SK-MEL-5 (cell line): Measurements from ENCODE around the gene GNG10. TPM values are rescaled to one million over a fixed set of nuclear protein-coding genes. Genes with fewer than 3 reads are reported as not detected.
"Not testable (repeated sequence)": the region's sequence is repeated elsewhere in the genome, so short reads cannot be mapped to it uniquely, and the experiment has no call there.

Experiments
- DNase-seq: peaks from one replicate; pipeline ENCODE4 v3.0.0-alpha.2; 2016; ENCODE audit warnings: low read depth, low spot score
- in situ Hi-C: cut with HindIII; loops from 2 replicates; pipeline ENCODE4 v1.10.0; 2016; ENCODE audit warnings: low sequenced_read_pairs, high pct_unique_total_duplicates, low pct_unique_long_range_greater_than_20kb
- total RNA-seq: library from RNA; depleted of rRNA; stranded (reverse); fragments of >200 nt; shearing (Covaris generic); gene quantifications from 2 replicates; pipeline ENCODE4 v1.2.3, GENCODE V29; 2014

The GNG10 gene
- total RNA-seq, 1 experiment from 2014 or later, result 107 TPM

DNA sequence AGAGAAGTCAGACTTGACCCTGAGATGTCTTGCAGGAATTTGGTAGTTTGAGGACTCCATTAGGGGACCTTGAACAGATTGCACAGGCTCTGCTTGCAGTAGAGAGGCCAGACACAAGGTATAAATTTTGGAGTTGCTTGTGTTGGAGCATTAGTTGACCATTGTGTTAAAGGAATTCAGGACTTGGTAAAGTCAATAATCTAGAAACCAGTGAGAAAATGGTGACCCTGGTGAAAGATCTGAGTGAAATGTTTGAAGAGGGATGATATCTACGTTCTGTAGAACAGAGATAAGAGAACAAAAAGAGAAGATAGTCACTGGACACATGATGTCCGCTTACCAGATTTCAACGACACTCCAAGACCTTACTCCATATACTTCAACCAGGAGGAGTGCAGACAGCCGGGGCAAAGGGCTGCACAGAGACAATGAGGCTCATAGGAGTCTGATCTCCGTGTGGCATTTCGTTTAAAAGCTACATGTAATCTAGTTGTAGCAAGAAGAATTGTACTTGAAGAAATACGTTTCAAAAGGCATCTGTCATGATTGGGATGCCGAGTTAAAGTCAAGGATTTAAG, 17.1 kb upstream of the GNG10 start:
- in situ Hi-C loops, result no loop called here
- no peak for DNase-seq

DNA sequence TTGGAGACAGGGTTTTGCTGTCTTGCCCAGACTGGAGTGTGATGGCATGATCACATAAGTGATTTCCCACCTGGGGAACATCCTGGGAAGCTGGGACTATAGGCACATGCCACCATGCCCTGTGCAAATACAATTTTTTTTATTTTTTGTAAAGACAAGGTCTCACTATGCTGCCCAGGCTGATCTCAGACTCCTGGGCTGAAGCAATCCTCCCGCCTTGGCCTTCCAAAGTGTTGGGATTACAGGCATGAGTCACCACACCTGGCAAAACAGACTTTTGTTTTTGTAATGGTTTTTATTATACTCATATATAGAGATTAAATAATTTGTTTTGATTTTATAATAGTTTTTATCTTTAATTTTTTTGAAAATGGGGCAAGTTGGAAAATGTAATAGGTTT, 15.6 kb upstream of the GNG10 start:
- in situ Hi-C loops, result no loop called here
- DNase-seq, result no peak

DNA sequence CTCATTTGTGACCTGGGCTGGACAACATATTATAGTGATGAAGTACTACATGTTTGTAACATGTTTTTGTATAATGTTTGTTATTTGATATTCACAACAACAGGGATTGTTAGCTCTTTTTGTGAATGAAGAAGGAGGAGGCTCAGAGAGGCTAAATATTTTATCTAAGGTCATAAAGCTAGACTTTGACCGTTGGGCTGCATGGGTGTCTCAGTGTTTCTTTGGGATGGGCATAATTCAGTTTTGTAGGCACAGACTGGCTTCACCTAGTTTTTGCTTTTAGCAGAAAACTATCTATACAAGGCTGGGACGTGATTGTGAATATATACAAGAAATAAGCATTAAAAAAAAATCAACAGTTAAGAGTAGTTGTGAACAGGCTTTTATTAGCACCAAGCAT, 15.0 kb upstream of the GNG10 start:
- no peak for DNase-seq
- in situ Hi-C loops, result no loop called here

DNA sequence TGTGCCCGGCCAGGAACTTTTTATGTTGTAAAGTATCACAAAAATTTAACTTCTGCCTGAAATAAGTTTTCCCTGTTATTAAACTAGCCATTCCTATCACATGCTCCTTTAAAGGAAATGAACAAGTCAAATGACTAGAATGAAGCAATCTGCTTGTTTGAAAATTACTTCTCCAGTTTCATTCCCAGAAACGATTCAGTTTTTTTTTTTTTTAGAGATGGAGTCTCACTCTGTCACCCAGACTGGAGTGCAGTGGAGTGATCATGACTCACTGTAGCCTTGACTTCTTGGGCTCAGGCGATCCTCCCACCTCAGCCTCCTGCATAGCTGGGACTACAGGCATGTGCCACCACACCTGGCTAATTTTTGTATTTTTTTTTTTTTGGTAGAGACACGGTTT, 13.3 kb upstream of the GNG10 start:
- in situ Hi-C loops, result no loop called here
- DNase-seq, result peak; percentile 47

DNA sequence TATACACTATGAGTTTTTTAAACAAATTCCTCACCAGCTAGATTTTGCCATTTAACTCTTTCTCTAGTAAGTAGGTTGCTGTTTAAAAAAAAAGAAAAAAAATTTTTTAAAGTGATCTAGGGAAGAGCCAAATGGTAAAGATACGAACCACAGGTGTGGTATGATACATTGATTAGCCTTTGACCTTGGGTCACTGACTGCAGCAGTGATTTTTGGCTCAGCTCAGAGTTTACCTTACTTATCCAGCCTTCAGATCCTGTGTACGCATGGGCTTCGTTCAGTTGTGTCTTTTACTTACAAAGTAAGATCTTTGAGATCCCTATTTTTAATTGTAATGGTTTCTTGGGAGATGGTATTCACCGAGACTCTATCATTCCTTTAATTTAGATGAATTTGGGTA, 12.4 kb upstream of the GNG10 start:
- in situ Hi-C loops, result no loop called here
- DNase-seq, result no peak

DNA sequence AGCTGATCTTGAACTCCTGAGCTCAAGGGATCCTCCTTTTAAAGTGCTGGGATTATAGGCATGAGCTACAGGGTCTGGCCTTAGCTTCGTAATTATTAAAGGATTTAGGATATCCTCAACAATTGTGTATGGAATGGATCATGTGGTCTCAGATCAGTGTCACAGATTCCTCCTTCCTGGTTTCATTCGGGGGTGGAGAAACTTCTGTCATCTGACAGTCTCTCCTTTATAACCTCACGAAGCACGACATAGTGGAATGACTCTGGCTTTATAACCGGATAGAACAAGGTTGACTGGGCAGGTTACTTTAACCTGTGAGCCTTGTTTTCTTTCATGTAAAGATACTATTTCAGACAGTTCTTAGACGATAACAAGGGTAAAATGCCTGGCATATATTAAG, 4.4 kb upstream of the GNG10 start:
- peak; percentile 73 for DNase-seq
- in situ Hi-C loops, result no loop called here

DNA sequence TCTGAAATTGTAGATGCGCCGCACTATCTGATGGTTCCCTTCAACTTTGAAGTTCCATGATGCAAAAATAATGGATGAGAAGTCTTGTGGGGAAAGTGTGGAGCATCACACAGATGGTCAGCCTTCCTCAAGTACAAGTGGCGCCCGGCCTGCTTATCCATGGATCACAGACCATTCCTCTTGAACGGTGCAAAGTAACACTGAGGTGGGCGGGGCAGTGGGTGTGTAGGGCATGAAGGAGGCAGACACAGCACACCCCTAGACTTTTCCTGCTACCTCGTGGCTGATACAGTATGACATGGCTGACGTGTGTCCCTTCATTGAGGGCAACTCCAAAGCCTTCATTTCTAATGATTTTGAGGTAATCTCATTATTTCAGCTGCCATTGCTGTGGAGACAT, 2.5 kb upstream of the GNG10 start:
- DNase-seq, result no peak
- in situ Hi-C loops, result no loop called here

DNA sequence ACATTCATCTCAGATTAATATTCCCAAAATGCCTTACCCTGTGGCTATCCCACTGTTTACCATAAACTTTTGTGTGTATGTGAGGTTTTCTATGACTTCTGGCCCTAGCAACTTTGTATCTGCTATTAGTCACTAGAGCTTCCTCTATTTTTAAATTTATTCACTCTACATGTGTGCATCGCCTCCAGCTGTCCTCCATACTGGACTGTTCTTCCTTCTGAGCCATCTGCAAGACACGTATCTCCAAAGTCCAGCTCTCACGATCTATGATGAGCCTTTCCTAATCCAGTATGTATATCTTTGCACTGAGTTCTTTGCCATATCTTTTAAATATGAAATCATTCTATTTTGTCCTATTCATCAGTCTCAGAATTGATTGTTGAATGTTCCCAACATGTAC, 1.7 kb upstream of the GNG10 start:
- in situ Hi-C loops, result no loop called here
- no peak for DNase-seq

DNA sequence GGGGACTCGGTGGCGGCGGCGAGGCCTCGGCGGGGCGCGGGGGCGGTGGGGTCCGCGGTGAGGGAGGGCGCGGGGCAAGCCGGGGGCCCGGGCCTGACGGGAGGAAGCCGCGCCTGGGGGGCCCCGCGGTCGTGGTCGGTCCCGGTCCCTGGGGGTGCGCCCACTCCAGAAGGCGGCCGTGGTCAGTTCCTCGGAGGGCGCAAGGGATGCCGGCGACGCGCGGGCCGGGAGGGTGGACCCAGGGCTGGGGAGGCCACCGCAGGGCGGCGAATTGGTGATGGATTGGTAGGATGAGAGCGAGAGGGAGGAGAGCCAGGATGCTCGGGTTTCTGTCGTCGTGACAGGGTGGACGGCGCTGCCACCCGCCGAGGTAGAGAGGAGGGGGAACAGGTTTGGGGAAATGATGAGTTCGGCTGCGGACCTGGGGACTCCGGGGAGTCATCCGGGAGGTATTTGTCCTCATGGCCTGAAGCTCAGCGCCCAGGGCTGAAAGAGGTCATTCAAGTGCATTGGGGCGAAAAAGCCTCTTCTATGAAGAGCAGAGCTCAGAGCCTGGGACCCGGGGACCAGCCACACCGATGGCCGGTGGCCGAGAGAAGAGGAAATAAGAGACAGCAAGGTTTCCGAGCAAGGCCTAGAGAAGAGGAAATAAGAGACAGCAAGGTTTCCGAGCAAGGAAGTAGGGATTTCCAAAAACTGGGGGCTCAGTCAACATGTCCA, 557 bp downstream of the GNG10 start:
- in situ Hi-C loops, result no loop called here

DNA sequence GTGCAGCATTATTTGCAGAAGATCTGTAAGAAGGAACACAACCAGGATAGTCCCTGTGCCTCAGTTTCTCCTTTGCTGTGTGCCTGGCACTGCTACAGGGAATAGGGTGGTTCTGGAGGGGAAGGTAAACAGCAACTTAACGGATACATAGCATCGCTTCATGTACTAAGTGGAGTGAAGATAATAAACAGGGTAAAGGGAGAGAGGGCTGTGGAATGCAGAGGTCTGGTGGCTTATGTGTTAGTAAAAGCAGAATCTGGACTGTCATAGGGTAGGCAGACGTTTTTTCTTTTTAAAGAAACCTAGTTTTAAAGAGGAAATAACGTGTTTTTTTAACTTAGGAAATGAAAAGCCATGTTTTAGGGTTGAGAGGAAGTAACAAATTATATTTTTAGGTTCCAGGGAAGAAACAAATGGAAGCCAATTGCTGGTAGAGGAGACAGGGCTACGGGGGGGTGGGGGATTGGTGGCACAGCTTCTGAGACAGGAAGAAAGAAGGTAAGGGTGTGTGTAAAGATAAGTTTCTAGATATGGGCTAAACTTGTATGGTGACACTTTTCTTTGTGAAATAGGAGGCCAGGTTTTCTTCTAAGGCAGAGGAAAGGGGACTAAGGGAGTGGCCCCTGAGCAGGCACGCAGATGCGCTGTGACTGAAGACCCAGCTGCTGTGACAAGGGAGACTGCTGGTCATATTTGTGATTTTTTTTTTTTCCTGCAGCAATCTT, 1.3 kb downstream of the GNG10 start:
- in situ Hi-C loops, result no loop called here
- no peak for DNase-seq

More for the DNA sequence above, 557 bp downstream of the GNG10 start:
- peak; percentile 11 for DNase-seq

DNA sequence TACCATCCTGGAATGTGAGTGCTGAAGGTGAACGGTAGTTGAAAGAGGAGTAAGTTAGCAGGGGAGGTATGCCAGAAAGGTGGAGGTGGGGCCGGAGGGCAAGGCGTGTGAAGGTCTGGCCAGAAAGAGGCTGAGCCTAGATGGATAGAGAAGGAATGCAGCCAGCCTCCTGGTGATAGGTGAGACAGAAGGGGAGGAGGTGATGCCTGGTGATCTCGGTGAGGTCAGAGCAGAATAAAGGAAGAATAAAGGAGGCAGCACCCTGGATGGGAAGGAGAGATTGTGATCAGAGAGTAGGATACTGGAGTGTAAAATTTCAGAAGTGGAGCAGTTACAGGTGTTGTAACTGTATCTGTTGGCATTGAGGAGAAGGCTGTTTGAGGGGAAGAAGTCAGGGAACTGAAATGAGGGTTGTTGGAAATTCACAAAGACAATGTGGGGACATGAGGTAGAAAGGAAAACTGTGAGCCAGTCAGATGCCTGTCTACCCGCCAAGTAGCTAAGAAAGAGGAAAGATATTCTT, 2.0 kb downstream of the GNG10 start:
- no peak for DNase-seq
- in situ Hi-C loops, result no loop called here

DNA sequence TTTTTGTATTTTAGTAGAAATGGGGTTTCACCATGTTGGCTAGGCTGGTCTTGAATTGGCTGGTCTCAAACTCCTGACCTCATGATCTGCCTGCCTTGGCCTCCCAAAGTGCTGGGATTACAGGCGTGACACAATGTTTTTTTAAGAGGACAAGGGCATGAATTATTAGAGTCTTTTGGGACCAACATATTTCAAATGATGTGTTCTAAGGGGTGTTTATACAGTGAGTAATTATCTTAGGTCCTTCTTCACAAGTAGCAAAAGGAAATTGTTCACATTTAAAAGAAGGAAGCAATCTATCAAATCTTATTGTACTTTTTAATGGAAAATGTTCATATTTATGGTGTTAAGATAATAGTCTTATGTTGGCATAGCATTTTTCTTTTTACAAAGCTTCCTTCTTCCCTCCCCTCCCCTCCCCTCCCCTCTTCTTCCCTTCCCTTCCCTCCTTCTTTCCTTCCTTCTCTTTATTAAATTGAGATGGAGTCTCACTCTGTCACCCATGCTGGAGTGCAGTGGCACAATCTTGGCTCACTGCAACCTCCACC, 6.7 kb downstream of the GNG10 start:
- in situ Hi-C loops, result no loop called here
- DNase-seq, result no peak

DNA sequence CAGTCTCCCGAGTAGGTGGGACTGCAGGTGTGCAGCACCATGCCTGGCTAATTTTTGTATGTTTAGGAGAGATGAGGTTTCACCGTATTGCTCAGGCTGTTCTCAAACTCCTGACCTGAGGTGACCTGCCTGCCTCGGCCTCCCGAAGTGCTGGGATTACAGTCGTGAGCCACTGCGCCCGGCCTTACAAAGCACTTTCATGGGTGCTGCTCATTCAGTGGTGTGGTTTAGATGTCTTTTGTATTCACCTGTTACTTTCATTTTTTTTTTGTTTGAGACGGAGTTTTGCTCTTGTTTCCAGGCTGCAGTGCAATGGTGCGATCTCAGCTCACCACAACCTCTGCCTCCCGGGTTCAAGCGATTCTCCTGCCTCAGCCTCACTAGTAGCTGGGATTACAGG, 7.2 kb downstream of the GNG10 start:
- DNase-seq, in situ Hi-C loops: not testable (repeated sequence)

DNA sequence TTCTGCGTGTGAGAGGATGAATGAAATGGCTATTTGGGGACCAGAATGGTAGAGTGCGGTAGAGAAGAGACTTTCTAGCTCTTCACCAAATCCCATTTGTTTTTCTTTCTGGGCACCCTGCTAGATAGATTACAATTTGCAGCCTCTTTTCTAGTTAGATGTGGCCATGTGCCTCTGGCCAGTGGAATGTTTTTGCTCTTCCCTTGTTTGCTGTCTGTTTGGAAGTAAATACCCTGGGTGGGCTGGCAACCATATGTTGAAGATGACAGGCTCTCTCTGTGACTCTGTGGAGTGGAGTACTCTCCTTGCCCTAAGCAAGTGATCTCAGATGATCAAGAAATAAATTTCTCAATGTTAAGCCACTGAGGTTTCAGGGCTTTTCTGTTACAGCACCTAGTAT, 12.9 kb downstream of the GNG10 start:
- DNase-seq, result no peak
- in situ Hi-C loops, result no loop called here

DNA sequence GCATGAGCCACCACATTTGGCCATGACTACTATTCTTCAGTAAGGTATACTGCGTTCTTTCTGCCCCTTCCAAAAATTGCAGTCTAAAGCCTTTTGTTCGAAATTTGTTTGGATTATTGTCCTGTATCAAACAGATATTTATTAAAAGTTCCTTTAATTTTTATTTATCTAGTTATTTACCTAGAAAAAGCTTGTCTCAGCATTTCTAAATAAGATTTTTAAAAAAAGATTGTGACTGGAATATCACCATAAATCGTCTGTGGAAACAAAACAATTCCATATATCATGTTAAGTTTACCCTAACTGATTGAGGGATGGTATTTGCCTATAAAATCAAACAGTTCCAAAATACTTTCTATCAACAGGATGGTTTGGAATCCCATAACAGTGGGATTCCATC, 14.7 kb downstream of the GNG10 start:
- no peak for DNase-seq
- in situ Hi-C loops, result loop anchor here (25.0 kb wide), 1 partner anchor 89 kb away; the partner anchor contains the start of gene PTGR1

DNA sequence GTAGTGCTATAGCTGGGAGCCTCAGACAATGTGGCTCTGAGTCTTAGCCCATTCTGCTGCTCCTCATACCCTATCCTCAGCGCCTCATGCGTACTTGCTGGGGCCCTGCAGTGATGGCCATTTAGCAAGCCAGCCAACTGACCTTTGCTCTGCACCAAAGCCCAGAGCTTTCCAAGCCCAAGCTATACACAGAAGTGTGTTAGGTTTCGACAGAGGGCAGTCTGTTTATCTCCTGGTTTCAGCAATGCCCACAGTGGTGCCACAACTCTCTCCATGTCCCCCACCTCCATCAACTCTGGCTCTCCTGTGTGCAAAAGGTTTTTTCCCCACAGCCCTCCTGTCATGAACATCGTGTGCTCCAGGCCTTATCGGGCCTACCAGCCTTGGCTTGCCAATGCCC, 16.9 kb downstream of the GNG10 start:
- in situ Hi-C loops, result loop anchor here (25.0 kb wide), 1 partner anchor 91 kb away; the partner anchor contains the start of gene PTGR1
- DNase-seq, result no peak

DNA sequence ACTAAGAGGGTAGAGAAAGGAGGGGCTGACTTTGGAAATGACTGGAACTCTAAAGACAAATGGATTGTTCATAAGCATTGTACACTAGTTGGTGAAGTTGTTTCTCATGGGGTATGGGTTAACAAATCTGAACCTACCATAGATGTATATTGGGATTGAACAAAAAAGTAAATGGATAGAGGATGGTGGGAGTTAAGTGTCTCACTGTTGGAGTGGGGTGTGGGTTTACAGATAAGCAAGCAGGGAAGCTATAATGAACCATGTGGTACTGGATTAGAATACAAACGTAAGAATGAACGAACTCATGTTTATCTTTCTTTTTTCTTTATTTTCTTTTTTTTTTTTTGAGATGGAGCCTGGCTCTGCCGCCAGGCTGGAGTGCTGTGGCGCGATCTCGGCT, 17.8 kb downstream of the GNG10 start:
- DNase-seq, result no peak
- in situ Hi-C loops, result loop anchor here (25.0 kb wide), 1 partner anchor 92 kb away; the partner anchor contains the start of gene PTGR1

DNA sequence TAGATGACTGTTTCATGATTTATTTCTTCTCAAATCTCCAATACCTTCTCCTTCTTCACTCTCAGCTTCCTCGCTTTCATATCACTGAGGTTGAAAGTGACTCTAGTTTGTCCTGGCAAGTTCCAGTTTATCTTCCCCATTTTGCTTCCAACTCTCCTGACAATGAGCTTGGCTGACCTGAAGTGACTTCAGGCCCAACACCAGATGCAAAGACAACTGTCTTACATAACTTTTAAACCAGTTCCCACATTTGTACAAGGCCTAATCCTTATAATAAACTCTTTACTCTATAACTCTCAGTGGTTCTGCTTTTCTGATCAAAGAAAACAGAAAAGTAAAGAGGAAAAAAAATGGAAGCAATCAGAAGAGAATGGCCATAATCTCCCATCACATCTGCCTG, 22.0 kb downstream of the GNG10 start:
- in situ Hi-C loops, result loop anchor here (25.0 kb wide), 1 partner anchor 96 kb away; the partner anchor contains the start of gene PTGR1
- no peak for DNase-seq
